HG03442 (cell line): ENCODE data around the gene ANKRD6.
"Not testable (repeated sequence)": the region's sequence is repeated elsewhere in the genome, so short reads cannot be mapped to it uniquely, and the experiment has no call there.

Experiments used
- ATAC-seq: cut with Tn5 transposase; IDR thresholded peaks from one replicate; pipeline ENCODE4 v1.9.1; 2021; ENCODE audit warnings: mild to moderate bottlenecking, moderate library complexity; ENCODE audit not compliant: unreplicated experiment

The ANKRD6 gene

DNA sequence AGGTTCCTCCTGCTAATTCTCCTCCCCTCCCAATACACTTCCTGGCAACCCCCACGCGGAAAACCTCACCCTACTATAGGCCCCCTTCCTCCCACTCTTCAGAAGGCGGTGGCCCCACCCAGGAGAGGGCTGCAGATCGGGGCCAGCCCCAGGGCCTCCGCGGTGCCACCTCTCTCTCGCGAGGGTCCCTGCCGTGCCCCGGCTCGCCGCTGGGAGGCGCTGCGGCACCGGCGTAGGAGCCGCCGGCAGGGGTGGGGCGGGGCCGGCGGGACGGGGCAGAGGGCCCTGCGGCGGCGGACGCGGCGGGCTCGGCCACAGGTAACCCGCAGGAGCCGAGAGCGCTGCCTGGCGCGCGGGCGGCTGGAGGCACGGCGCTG is at the start of gene ANKRD6:
TSS of gene ANKRD6 (plus strand) at position 278 of the 377 bp plus-strand sequence. CDS start 133,825 bp downstream, outside the sequence.
- ATAC-seq, result peak; percentile 84

DNA sequence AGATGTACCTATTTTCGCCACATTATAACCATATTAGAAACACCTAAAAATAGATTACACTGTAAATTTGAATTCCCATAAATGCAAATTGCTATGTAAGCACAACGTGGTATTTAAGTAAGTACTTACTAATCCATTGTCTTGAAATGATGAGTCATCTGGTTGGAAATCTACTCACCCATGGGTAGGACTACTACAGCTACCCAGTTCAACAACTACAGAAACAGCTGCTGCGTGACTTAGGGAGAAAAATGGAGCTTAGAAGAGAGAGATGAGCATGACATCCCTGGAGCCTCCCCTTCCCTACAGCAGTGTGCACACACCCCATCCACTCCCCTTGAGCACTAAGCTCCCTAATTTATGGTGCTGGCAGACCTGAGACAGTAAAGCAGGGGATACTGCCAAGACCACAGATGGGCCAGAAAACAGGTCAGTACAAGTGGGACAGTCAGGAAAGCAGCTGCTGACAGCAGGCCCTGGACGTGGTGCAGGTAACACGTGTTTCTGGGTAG is 47.7 kb upstream of the ANKRD6 start:
- peak; percentile 58 for ATAC-seq

DNA sequence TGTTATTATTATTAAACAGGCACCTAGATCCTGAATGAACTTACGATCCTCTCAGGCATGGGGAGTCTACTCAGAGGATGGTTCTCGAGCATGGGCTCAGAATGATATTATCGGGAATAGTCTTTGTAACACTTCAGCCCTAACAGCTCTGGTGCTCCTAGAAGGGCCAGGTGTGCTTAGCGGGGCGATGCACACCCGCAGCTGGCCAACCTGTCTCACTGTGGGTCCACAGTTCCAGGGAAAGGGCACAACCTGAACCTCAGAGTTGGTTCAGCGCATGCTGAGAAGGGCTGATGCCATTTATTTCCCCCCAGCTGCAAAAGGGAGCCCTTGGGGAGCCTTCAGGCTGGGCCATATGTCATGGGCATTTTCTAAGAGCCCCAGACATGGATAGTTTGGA is 47.1 kb upstream of the ANKRD6 start:
- ATAC-seq, result no peak

DNA sequence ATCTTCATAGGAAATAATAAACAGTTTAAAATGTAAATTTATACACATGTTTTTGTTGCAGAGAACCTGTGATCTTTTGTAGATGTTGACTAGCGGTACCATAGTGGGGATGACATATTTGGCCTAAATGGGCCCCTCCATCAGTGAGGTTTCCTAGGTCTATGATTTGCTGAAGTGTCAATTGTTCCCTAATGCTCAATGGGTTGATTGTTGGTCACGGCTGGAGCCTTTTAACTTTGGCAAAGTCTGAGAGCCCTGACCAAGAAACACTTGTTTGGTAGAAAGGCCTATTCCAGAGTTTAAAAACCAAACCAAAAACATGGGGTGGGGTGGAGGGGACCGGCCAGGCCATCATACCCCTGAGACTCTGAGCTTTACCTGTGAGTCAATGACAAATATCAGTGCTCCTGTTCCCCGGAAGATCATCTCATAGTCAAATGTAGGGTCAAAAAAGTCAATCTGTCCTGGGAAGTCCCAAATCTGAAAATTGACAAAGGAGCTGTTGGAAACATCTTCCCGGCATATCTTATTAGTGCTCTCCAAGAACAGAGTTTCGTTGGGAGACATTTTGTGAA is 45.9 kb upstream of the ANKRD6 start:
- ATAC-seq, result peak; percentile 28

DNA sequence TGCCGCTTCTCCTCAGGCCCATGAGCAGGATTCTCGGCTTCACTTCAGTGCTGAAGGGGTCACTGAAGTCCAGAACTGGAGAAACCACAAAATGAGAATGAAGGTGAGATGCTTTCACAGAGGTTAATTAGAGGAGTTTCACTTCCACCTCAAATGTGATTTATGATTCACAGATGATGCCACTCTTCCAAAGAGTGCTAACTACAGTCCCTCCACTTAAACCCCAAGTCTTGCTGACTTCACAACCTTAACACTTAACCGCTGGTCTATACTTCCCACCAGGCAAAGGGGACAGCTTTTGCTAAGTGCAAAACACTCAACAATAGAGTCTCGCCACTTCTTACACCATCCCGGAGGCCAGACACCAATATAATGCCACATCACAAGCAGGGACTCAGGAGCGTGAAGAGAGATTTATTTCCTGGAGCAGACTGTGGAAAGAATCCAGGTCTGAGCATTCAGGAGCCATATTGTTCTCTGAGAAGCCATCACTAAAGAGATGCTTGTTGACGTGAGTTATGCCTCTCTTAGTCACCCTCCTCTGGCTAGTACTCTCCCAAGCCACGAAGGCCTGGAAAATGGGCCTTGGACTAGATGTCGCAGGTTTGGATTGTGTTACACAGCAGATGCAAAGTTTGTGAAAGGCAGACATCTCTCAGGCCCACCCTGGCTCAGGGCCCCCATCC is 45.3 kb upstream of the ANKRD6 start:
- ATAC-seq, result peak; percentile 92

DNA sequence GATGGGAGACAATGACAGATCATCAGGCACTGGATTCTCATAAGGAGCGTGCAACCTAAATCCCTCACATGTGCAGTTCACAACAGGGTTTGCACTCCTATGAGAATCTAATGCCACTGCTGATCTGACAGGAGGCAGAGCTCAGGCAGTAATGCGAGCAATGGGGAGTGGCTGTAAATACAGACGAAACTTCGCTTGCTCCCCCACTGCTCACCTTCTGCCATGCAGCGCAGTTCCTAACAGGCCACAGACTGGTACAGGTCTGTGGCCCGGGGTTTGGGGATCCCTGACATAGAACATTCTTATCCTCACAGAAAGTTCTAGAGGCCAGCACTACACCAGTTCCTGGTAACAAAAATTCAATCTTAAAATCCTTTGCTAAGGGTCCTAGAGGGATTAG is 44.1 kb upstream of the ANKRD6 start:
- no peak for ATAC-seq

DNA sequence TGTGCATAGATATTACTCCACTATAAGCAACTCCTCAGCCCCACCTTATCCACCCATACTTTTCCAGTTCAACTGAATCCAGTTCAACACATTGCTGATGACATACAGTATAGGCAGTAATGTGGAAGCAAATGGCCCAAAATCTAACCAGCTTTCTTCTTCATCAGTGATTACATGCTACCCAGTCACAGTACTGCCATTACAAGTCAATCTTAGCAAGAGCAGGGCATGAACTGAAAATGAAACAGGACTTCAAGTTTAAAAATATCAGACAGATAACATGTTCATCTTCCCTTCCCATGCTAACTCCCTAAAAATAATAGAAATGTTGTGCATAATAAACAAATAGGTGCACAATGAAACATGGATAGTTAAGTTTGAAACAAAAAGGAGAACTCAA is 40.1 kb upstream of the ANKRD6 start:
- no peak for ATAC-seq

DNA sequence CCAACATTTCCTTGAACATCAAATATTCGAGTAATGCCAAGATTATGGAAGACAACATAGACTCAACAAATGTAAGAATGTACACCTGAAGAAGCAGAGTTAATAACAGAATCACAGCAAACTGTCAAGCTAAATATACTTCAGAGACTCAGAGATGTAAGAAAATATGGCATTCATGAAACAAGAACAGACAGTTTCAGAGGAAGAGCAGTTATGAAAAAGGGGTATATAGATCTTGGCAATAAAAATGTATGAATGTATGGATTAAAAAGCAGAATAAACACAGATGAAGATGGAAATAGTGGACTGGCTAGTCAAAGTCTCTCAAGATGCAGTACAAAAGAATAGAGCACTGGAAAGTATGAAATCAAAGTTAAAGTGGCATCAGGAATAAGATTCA is 39.3 kb upstream of the ANKRD6 start:
- ATAC-seq, result no peak

DNA sequence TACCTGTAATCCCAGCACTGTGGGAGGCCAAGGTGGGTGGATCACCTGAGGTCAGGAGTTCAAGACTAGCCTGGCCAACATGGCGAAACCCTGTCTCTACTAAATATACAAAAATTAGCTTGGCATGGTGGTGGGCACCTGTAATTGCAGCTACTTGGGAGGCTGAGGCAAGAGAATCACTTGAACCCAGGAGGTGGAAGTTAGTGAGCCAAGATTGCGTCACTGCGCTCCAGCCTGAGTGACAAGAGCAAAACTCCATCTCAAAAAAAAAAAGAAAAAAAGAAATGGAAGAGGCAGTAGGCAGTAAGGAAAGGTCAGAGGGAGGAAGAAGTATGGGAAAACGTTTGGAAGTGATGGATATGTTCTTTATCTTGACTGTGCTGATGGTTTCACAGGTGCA is 35.1 kb upstream of the ANKRD6 start:
- ATAC-seq, result not testable (repeated sequence)

DNA sequence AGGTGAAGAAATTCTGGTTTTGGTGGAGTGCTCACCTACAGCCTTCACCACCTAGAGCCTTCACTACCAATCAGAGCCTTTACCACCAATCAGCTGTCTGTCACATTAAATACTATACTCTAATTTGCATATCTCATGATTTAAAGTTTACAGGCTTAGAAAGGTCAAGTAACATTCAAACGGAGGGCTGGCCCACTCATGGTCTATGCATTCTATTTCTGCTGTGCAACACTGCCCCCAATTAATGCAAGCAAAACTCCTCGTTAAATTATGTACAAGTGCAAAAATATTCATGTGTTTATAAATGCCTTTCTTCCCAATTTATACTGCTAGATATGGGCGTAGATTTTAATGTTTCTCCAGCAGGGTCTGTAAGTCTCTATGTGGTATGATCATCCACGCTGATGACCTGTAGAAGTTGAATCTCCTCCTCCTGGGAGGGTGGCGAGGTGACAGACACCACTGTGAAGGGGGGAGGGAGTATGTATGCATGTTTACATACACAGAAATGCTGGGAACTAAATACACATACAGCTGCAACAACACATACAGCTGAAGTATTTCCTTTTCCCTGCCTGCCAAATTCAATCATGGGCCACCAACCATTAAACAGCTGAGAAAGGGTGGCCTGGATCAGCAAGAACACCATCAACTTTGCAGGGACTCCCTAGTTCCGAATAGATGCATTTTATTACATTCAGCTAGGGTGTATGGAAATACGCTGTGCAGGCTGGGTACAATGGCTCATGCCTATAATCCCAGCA is 34.0 kb upstream of the ANKRD6 start:
- ATAC-seq, result no peak

DNA sequence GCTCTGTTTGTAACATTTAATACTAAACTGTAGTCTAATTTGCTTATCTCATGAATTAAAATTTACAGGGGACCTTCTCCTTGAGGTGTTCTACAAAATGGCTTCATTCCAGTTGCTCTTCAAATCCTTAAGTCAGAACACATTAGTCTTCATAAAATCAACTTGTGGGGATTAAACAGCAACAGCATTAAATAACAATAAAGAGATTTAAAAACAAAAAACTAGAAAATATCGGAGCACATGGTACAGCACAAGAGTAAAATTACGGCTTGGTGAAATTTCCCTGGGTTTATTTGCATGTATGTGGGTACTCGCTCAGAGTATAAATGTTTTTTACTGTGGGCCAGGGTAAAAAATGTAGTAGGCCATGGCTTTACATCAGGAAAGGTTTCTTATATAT is 32.9 kb upstream of the ANKRD6 start:
- ATAC-seq, result no peak

DNA sequence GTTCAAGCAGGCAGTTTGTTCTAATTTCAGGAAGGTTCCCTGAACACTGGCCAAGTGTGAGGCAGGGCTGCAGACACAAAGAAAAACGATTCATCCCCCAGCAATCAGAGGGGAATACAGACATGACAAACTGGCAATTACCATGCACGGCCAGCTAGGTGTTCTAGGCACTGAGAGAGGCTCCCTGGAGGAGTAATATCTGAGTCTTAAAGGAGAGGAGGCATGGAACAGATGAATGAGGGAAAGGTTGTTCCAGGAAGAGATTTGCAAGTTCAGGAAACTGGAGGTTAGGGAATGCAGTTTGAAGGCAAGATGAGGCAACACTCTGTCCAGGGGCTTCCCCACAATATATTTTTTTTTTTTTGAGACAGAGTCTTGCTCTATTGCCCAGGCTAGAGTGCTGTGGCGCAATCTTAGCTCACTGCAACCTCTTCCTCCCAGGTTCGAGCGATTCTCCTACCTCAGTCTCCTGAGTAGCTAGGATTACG is 32.0 kb upstream of the ANKRD6 start:
- no peak for ATAC-seq

DNA sequence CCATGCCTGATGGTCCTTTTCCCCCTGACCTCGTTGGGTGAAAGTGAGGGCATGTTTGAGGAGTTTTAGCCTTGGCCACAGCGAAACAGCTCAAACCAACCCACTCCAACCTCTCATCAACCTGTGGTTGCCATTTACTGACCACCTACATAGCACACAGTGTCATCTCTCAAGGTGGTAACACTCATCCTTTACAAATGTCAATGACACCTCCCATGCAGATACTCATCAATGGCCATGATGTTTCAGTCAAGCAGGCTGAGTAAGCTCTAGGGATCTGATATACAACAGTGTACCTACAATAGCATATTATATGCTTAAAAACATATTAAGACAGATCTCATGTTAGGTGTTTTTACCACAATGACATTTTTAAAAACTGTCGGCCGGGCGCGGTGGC is 30.2 kb upstream of the ANKRD6 start:
- no peak for ATAC-seq

DNA sequence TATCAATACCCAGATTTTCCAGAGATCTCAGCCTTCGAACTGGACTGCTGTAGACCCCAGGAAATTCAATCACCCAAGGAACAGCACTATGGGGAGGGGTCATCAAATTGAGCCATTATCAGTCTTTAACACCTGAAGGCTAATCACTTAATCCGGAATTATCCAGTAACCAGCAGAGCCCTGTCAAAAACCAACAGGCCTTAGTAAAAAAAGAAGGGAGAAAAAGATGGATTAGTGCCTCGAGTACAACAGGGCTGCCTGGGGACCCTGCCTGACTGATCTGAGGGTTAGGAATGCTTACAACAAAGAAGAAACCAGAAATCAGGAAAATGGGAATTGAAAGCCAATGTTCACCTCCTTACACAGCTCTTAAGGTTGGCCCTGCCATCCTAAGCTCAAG is 28.4 kb upstream of the ANKRD6 start:
- no peak for ATAC-seq

DNA sequence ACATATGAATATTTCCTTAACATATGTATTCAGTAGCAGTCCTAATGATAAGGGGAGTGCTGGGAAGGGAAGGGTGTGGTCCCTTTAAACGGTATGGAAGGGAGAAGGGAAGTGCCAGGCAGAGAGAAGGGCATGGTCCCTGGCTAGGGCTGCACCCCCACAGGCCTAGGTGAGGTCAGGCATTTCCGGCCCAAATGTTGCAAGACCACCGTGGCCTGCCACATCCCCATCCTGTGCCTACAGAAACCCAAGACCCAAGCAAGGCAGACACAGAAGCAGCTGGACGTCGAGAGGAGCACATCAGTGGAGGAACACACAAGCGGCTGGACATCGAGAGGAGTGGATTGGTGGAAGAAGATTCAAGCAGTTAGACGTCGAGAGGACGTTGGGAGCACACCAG is 26.8 kb upstream of the ANKRD6 start:
- ATAC-seq, result no peak

DNA sequence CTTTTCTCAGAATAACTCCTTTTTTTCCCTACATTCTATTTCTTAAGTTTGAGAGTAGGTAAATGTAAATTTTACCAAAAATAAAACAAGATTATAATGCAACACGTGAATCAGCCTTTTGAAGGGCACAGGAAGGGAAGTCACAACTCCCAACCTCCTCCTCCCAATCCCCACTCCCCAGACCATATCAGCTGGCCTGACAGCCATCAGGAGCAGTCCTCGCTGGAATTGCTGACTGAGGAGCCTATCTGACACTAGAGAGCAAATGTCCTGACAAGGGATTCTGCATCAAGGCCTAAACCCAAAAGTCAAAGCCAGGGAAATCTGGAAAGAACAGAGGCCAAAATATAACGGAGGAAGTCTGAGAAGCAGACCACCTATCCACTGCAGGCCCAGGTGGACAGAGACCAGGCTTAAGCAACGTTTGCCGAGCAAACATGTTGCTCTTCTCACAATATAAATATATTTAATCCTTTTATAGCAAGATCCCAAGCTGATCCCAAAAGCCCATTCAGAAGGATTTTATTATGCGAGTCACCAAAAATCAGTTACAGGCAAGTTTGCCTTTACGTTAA is 23.4 kb upstream of the ANKRD6 start:
- no peak for ATAC-seq

DNA sequence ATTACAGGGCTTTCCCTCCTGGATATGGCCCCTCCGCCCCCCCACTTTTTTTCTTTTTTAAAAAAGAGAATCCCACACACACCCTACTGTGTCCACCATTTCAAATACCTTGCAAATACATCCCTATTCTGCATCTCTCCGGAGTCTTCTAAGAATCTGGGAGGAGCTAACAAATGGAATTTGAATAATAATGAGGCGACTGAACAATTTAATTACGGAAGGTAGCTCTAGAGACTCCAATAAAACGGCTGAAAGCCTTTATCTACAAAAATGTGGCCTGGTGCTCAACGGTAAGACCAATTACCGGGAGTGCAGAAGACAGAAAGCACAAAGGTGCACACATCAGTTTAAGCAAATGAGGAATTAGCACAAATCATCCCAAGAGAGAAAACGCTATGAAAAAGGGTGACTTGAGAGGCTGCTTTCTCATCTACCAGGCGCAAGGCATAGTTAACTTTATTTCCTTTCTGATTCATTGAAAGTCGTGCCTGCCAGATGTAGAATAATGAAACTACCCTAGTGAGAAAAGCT is 22.7 kb upstream of the ANKRD6 start:
- no peak for ATAC-seq

DNA sequence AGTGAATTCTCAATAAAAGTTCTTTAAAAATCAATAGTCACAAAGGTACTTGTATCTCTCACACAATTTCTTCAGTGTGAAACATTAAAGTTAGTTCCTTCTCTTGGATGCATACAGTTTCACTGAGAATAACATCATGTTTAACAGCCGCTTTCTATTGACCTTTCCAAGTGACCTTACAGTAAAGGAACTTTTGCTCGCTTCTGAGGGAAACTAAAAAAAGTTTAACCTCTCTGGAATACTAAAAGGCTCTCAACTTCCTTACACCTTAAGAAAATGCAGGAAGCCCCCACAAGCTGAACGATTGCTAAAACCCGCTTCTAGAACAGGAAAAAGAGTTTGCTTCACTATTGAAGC is 22.2 kb upstream of the ANKRD6 start:
- no peak for ATAC-seq

DNA sequence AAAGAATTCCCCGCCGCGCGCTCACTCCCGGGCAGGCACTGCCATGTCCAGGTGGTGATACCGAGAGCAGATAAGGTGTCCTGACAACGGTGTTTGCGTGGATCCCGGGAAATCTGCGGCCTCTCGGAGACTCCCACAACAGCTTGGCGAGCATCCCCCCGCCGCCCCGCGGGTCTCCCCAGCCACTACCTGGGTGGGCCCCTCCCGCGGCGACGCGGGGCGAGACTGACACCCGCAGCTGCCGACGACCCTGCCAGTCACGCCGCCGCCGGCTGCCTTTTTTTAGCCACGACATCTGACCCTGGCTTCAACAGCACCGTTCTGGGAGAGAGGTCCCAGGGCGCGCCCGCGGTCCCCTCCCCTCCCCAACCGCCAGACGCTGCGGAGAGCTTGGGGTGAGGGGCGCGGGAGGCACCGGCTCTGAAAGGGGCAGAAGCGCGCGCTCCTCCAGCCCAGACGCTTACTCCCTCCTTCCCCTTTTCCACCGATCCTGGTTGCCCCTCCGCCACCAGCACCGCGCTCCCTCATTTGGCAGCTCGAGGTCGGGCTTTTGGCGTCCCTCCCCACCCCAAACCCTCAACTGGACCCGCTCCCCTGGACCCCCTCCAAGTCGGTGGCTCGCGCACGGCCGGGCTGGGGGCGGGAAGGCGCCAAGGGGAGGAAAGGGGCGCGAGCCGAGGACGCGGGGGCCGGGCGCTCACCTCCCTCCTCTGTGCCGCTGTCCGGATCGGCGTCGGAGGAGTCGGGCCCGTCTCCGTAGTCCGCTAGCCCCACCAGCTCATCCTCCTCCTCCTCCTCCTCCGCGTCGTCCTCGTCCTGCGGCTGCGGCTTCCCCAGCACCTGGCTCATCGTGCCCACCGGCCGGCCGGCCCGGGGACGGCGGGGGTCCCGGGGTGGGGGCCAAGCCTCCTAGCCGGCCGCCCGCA is 21.5 kb upstream of the ANKRD6 start:
- peak; percentile 47 for ATAC-seq
